Left lung (tissue), 10 donors: ENCODE results near the gene BAAT. TPM values are rescaled to one million over a fixed set of nuclear protein-coding genes. Genes with fewer than 3 reads are reported as not detected.

Experiments
- ATAC-seq: fragments of 200-7000 bp; cut with Tn5 transposase; one replicate; pipeline ENCODE4 v1.9.1; 2020; ENCODE audit warnings: moderate library complexity
- DNase-seq, 4 donors: peaks; one replicate each; pipeline ENCODE4 v3.0.0-alpha.2; 2013 to 2020
- H3K27ac ChIP-seq, 2 donors: fragments of 200-600 bp; sonication (generic) in 1 of 2; one replicate each; pipeline versions ENCODE4 v1.5.0 to v1.8.0; 2020 to 2021
- H3K27me3 ChIP-seq, 2 donors: fragments of 200-600 bp; sonication (generic) in 1 of 2; one replicate each; pipeline versions ENCODE4 v1.5.0 to v1.8.0; 2020 to 2021
- H3K36me3 ChIP-seq, 2 donors: fragments of 200-600 bp; sonication (generic) in 1 of 2; one replicate each; pipeline versions ENCODE4 v1.5.0 to v1.8.0; 2020 to 2021
- H3K4me1 ChIP-seq, 2 donors: fragments of 200-600 bp; one replicate each; pipeline ENCODE4 v1.8.0; 2021
- H3K4me3 ChIP-seq, 2 donors: fragments of 200-600 bp; sonication (generic) in 1 of 2; one replicate each; pipeline versions ENCODE4 v1.5.0 to v1.8.0; 2020 to 2021; ENCODE audit warnings: mild to moderate bottlenecking in 1 of 2
- H3K9me3 ChIP-seq, 2 donors: fragments of 200-600 bp; sonication (generic) in 1 of 2; one replicate each; pipeline versions ENCODE4 v1.5.0 to v1.8.0; 2020 to 2021
- intact Hi-C, 2 donors: fragments of 100-400 bp; cut with DNase I; formaldehyde crosslinking; loops; one replicate each; pipeline versions ENCODE4 v1.11.2 to v1.14.2; 2022
- polyA plus RNA-seq, 6 donors: library from polyadenylated mRNA; unstranded; fragments of 120-200 nt; gene quantifications; one replicate each; pipeline ENCODE4 v1.2.1, GENCODE V29; 2013; ENCODE audit not compliant: insufficient read length in 6 of 6
- total RNA-seq, 2 donors: library from RNA; stranded (reverse); fragmentation: NEBNext Ultra II Directional; extraction: Animal tissue kit (Norgen Biotek cat#: 25700); gene quantifications; one replicate each; pipeline ENCODE4 v1.2.1, GENCODE V29; 2021
- TF ChIP-seq, protein P1 (sequence below), 2 donors: fragments of 200-600 bp; sonication (generic) in 1 of 2; IDR thresholded peaks; one replicate each; pipeline versions ENCODE4 v1.5.0 to v1.8.0; 2021; ENCODE audit warnings: antibody characterized with exemption in 2 of 2
- donor health status: DM: no; HTN: yes; CAD: no.
- donor health status: DM: no; HTN: no; CAD: no.

The BAAT gene
- total and polyA plus RNA-seq, 8 donors, result 0.28 to 18.6 (median 0.67) TPM

DNA sequence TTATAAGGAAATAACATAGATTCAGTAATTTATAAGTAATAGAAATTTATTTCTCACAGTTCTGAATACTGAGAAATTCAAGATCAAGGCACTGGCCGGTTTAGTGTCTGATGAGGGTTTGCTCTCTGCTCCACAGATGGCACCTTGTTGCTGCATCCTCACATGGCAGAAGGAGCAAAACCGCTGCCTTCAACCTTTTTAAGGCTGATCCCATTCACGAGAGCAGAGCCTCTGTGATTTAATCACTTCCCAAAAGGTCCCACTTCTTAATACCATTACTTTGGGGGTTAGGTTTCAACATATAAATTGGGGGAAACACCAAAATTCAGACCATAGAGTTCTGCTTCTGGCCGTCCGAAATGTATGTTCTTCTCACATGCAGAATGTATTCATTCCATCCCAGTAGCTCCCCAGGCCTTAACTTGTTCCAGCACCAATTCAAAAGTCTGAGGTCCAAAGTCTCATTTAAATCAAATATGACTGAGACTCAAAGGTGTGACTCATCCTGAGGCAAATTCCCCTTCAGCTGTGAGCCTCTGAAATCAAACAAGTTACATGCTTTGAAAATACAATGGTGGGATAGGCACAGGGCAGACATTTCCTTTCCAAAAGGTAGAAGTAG, 30.6 kb downstream of the BAAT start:
- Histone ChIP-seq H3K4me3 (no peak overlapping the region), H3K27ac (no peak overlapping the region), H3K9me3 (no peaks in the 10 kb centered on the region), H3K27me3 (no peaks in the 10 kb centered on the region), H3K4me1 (no peaks in the 10 kb centered on the region), H3K36me3 (no peaks in the 10 kb centered on the region)
- TF ChIP-seq, protein P1, sequence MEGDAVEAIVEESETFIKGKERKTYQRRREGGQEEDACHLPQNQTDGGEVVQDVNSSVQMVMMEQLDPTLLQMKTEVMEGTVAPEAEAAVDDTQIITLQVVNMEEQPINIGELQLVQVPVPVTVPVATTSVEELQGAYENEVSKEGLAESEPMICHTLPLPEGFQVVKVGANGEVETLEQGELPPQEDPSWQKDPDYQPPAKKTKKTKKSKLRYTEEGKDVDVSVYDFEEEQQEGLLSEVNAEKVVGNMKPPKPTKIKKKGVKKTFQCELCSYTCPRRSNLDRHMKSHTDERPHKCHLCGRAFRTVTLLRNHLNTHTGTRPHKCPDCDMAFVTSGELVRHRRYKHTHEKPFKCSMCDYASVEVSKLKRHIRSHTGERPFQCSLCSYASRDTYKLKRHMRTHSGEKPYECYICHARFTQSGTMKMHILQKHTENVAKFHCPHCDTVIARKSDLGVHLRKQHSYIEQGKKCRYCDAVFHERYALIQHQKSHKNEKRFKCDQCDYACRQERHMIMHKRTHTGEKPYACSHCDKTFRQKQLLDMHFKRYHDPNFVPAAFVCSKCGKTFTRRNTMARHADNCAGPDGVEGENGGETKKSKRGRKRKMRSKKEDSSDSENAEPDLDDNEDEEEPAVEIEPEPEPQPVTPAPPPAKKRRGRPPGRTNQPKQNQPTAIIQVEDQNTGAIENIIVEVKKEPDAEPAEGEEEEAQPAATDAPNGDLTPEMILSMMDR (IDR thresholded peaks at IDR 0.05), result no peak
- intact Hi-C loops, result no loop called here
- DNase-seq (no peak), ATAC-seq (no peak)

DNA sequence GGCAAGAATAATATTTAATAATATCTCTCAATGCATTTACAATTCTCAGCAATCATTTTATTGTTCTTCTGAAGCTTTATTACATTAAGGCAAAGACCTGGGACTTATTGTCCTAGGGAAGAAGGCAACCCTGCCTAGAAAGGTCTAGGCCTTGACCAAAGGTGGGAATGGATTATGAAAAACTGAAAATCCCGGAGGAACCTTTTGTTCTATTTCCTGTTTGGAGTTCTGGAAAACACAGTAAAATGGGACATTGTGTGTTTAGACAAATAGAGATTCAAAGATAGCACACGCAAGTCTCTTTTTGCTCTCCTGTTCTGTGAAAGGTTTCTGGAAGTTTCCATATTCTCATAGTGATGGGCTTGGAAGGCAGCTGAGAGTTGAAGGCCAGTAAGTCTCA, 31.1 kb downstream of the BAAT start:
- intact Hi-C loops, result no loop called here
- ATAC-seq, result no peak

DNA sequence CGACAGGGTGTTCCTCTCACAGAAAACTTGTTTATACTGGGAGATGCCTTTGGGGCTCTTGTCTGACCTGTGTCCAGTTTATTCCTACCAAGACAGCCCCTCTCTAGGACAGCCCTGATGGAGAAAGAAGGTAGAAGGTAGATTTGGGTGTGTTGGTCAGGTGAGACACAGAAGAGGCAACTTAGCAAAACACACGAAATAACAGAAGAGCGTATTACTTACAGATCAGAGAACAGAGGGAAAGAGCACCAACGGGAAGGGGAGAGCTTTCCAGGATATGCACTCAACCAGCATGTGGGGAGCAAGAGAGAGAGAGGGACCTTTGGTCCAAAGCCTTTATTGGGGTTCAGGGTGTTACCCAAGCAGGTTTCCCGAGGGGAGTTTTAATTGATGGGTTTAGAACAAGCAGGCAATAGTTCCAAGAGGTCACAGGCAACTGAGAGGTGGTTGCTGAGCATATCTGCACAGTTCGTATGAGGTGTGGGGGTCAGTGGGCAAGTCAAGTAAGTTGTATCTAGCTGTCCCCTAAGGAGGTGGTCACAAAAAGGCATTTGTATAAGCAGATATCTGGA, 31.8 kb downstream of the BAAT start:
- no peaks in the 10 kb centered on the region for H3K36me3 ChIP-seq
- no peaks in the 10 kb centered on the region for H3K4me1 ChIP-seq
- ATAC-seq (no peak), DNase-seq (no peak)
- H3K4me3 ChIP-seq, result no peak overlapping the region
- TF ChIP-seq, protein P1 (IDR thresholded peaks at IDR 0.05), result no peak
- intact Hi-C loops, result no loop called here
- H3K27me3 ChIP-seq, result no peaks in the 10 kb centered on the region
- no peaks in the 10 kb centered on the region for H3K9me3 ChIP-seq
- no peak overlapping the region for H3K27ac ChIP-seq

More for the DNA sequence above, 31.1 kb downstream of the BAAT start:
- Histone ChIP-seq H3K27me3 (no peaks in the 10 kb centered on the region), H3K36me3 (no peaks in the 10 kb centered on the region), H3K4me3 (no peak overlapping the region), H3K4me1 (no peaks in the 10 kb centered on the region), H3K27ac (no peak overlapping the region), H3K9me3 (no peaks in the 10 kb centered on the region)
- DNase-seq, result no peak
- TF ChIP-seq, protein P1 (IDR thresholded peaks at IDR 0.05), result no peak

DNA sequence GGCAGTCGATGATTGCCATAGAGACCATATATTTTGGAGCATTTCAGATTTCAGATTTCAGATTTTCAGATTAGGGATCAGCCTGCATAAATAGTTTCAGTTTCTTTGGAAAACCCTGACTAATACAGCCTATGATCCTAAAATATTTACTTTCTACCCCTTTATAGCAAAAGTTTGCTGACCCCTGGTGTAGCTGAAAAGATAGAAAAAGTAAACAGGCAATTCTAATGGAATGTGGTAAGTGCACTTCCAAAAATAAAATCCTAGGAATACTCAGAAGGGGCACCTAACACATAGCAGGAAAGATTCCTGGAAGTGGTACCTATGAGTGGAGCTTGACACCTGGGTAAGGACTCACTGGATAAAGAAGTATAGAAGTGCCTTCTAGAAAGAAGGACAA, 34.5 kb downstream of the BAAT start:
- no peak for ATAC-seq
- Histone ChIP-seq H3K27me3 (no peaks in the 10 kb centered on the region), H3K9me3 (no peaks in the 10 kb centered on the region)

DNA sequence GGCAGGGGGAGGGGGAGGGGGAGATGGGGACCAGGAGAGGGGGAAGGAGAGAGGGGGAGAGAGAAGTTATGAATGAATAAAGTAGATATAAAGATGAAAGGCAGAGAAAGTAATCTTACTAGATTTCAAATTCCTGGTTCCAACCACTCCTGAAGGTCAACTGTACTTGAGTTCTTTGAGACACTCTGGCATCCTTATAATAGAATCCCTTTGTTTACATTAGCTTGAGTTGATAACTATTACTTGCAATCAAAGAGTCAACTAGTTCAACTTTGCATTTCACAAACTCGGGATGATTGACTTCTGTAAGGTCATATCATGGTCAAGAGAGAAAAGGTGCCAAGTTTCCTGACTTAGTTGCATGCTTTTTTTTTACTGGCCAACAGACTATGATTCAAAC, 42.2 kb downstream of the BAAT start:
- no peaks in the 10 kb centered on the region for H3K4me1 ChIP-seq
- H3K4me3 ChIP-seq, result no peak overlapping the region
- no peaks in the 10 kb centered on the region for H3K27me3 ChIP-seq
- intact Hi-C loops, result no loop called here
- DNase-seq (no peak), ATAC-seq (peak; percentile 88)
- no peaks in the 10 kb centered on the region for H3K36me3 ChIP-seq
- H3K27ac ChIP-seq, result no peak overlapping the region
- no peaks in the 10 kb centered on the region for H3K9me3 ChIP-seq
- TF ChIP-seq, protein P1 (IDR thresholded peaks at IDR 0.05), result no peak

More for the DNA sequence above, 34.5 kb downstream of the BAAT start:
- no peak for DNase-seq
- intact Hi-C loops, result no loop called here
- TF ChIP-seq, protein P1 (IDR thresholded peaks at IDR 0.05), result no peak
- no peak overlapping the region for H3K27ac ChIP-seq
- no peaks in the 10 kb centered on the region for H3K4me1 ChIP-seq
- H3K36me3 ChIP-seq, result no peaks in the 10 kb centered on the region
- H3K4me3 ChIP-seq, result no peak overlapping the region
